GM21723 (cell line): ENCODE measurements around the gene LDLRAD4.
A peak's percentile ranks its signal among the peaks of the same experiment; 100 is the strongest.

Experiments
- ATAC-seq: cut with Tn5 transposase; IDR thresholded peaks from one replicate; pipeline ENCODE4 v1.9.1; 2021; ENCODE audit warnings: mild to moderate bottlenecking, moderate library complexity; ENCODE audit not compliant: unreplicated experiment

LDLRAD4 gene

DNA sequence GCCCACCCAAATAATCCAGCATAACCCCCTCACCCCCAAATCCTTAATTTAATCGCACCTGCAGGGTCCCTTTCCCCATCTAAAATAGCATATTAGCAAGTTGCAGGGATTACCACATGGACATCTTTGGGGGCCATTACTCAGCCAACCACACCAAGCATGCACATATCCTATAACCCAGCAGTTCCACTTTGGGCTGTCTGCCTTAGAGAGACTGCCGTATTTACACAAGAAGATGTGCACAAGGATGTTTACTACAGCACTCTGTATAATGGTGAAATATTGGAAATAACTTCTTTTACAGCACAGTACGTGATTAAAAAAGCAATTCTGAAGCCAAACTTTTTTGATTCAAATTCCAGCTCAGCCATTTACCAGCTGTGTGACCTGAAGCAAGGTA is 17.3 kb upstream of the LDLRAD4 start:
- ATAC-seq, result no peak

DNA sequence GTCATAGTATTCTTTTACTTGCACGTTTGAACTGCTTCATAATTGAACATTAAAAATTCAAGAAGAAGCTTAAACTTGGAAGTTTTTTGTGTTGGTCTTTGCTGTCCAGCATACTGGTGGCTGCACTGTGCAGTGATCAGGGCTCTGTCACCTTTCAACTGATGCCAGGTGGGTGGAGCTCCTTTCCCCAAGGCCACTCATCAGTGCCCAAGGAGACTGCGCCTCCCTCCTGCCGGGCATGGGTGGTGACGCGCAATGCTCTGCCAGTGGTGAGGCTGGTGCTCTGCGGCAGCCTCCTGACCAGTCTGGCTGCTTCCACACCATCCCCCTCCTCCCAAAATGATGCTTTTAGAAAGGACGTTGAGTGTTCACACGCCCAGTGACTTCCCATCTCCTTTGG is 16.0 kb upstream of the LDLRAD4 start:
- ATAC-seq, result no peak

DNA sequence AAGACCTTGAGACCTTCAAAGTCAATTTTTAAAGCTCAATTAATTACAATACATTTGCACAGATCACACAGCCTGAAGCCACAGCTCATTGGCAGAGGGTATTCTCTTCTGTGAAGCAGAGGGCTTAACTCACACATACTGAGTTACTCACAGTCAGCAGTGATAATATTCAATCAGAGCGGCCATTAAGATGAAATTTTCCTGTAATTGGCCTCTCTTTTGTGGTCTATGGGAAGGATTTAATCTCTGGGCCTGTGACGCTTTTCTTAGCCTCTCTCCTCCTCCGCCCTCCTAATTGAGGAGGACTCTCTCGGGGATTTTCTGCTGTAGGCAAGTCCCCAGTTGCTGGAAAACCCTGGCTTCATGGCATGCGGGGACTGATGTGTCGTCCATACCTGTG is 12.3 kb upstream of the LDLRAD4 start:
- ATAC-seq, result no peak

DNA sequence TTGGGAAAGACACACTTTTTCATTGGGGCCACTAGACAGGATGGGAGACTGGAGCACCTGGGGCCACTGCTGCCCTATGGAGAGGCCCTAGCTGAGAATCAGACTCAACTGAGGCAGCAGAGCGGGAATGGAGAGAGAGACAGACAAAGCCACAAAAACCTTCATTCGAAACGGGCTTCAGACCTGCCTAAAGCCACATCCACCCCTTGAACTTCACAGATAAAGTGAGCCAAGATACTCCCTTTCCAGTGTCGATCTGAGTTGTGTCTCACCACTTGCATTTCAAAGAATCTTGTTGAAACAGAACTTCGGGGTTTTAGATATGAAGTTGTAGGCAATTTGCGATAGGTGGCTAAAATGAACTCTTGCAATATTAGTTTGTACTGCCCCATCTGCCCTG is 11.3 kb upstream of the LDLRAD4 start:
- no peak for ATAC-seq

DNA sequence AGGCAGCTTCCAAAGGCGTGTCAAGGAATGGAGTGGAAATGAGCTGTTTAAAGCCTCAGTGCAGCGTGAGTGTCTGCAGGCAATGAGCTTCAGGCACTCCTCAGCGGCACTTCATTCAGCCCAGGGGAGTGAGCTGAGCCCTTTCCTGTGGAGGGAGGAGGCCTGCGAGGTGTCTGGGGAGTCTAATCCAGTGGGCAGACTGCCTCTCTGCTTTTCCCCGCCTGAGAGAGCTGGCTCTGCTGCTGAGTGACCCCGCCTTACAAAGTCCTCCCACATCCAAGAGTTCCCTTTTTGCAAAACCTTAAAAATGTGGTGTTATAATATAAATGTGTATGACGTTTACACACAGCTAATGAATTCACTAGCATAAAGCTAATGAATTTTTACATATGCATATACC is 7.0 kb upstream of the LDLRAD4 start:
- ATAC-seq, result no peak

DNA sequence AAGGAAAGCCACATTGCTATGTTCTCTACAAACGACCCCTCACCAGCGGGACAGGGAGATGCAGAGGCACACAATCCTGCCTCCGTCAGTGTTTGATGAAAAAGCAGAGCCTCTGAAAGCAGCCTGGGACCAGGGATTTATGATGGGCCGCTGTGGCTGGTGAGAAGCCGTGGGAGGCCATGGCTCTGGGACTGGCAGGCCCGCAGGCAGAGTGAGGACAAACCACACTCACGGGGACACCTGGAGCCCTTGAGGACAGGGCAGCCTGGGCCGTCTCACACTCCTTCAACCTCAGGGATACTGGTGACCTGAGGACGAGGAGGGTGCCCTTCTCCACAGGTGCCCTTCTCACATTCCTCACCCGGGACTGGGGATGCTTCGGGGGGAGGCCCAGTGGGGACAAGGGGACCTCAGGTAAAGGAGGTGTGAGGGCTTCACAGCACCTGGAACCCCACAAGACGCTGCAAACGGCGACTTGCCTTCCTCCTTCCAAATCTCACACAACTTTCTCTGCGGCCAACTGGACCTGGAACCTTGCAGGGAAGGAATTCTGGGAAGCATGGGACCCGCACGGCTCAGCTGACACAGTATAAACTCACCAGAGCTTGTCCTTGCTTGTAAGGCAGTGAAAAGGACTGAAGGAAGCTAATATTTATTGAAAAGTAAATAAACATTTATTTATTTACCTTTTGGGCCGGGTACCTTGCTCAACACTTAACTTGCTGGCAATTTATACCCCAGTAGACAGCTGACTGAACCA is 5.3 kb upstream of the LDLRAD4 start:
- ATAC-seq, result no peak

DNA sequence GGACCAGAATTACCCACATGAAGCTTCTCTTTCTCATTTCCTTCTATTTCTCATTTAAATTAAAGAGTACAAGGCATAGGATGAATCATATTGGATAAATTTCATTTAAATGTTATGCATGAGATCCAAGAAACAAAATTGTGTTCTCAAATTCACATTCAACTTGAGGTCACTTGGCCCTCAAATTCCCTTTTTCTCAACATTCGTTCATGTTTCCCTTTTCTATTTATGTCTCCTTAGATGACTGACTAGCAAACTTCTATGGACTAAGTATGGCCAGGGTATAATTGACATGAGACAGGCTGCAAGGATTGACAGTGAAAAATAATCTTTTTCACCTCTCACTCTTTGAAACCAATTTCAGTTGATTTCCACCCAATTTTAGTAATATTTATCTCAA is 4.0 kb upstream of the LDLRAD4 start:
- ATAC-seq, result no peak

DNA sequence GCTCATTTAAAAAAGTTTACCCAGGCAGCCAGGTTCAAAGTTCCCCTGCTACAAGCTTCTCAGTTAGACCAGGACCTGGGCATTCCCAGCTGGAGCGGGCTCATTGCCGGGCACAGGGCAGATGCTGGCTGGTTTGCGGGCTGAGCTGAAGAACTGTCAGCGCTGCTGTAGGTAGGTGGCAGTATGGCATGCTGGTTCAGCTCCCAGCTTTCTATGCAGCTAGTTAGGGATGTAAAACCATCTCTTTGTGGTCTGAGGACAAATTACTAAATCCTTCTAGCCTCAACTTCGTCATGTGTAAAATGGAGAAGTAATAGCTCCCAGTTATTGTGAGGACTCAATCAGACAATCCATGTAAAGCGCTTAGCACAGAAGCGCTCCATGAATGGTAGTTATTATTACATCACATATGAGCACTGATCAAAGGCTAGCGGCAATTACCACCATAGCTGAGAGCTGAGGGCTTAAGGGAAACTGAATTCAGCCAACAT is 2.4 kb upstream of the LDLRAD4 start:
- no peak for ATAC-seq

DNA sequence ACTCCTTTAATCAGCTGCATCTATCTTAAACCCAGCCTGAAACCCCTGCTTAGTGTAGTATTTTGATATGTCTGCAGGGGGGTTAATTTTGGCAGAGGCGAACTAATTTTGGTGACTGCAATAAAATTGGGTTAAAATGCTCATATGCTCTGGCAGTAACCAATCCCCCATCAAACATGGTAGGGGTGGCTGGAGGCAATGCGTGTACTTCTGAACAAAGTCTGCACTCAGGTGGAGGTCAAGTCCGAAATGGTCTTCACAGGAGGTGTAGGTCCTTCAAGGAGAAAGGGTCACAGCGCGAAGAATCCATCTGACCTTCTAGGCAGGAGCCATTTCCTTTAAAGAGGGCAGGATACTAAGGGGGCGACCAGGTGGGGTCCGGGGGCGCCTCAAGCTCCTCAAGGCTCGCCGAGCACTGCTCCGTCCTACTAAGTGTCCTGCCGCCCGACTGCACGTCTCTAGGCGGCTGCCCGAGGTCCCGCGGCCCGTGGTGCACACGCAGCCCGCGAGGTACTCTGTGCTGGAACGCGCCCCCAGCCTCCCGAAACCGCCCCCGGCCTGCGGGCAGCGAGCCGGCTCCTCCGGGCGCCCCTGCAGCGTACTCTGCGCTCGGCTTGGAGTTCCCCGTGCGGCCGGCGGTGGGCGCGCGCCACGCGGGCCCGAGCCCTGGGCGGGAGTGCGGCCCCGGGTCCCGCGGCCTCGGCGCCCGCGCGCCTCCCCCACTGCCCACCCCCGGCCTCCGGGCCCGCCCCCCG is 1.7 kb upstream of the LDLRAD4 start:
- peak; percentile 54 for ATAC-seq

DNA sequence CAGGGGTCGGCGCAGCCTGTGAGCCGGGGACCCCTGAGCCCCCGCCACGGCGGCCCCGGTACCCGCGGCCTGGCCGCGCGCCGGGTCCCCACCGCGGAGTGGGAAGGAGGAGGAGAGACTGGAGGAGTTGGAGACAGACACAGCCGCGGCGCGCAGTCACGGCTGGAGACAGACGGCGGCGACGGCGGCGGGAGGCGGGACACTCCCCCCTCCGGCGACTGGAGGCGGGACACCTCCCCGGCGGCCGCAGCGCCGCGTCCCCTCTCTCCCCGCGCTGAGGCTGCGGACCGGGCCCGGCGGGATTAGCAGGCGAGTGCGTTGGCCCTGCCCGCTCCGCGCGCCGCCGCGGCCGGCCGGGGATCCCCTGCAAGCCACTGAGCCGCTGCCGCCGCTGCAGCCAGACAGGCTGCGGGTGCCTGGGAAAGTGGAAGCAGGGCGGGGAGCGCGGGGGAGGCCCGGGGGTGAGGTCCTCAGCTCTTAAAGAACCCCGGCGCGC is 1.0 kb upstream of the LDLRAD4 start:
- ATAC-seq, result peak; percentile 44

DNA sequence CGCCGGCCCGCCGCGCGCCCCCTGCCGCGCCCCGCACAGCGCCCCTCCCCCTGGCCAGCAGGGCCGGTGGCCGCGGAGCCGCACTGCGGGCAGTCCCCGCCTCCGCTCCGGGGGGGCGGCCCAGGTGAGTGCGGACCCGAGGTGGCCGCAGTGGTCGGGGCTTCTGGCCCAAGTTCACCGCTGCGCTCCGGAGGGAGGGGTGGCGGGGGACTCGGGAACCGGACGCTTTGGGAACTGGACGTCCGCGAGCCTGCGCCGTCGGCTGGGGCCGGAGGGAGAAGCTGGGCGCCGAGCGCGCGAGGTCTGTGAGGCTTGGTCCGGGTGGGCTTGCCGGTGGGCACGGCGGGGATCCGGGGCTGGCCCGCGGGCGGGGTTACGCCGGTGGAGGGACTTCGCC is 591 bp upstream of the LDLRAD4 start:
- no peak for ATAC-seq

DNA sequence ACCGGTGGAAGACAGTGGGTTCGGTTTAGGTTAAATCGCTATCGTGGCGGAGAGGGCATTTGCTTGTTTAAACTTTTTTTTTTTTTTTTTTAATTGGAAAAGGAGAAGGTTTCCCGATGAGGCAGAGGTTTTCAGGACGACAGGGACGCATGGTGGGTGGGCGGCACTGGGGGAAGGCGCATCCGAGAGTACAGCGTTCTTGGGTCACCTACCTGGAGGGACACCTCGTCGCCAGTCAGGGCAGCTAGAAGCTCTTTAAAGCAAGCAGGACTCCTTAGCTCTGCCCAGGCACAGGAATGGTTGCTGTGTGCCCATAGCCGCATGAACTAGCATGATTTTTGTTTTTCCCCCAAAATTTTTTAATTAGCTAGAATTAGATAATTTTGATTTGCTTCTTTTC is 437 bp downstream of the LDLRAD4 start:
- ATAC-seq, result no peak

DNA sequence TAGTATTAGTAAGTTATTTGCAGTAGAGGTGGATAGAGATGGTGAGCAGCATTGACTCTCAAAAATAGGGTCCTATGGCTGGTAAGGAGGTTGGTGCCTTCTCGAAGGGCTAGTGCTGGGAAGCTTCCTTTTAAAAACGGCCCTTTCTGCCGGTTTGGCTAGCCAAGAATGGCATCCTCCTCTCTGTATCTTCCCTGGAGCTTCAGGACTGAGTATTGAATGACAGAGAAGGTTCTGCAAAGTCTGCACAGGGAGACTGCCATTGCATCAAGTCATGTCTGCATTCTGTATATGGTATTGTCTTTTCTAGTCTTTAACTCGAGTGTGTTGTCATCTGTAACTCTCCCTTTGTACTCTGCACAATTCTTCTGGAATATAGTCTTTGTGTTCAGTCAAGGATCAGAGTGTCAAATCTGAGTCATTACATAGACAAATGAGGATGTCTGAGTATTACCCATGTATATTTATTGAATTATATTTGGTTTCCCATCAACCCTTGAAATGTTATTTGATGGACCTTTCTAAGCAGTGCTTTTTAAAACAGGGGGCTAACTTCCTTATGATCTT is 1.1 kb downstream of the LDLRAD4 start:
- no peak for ATAC-seq

DNA sequence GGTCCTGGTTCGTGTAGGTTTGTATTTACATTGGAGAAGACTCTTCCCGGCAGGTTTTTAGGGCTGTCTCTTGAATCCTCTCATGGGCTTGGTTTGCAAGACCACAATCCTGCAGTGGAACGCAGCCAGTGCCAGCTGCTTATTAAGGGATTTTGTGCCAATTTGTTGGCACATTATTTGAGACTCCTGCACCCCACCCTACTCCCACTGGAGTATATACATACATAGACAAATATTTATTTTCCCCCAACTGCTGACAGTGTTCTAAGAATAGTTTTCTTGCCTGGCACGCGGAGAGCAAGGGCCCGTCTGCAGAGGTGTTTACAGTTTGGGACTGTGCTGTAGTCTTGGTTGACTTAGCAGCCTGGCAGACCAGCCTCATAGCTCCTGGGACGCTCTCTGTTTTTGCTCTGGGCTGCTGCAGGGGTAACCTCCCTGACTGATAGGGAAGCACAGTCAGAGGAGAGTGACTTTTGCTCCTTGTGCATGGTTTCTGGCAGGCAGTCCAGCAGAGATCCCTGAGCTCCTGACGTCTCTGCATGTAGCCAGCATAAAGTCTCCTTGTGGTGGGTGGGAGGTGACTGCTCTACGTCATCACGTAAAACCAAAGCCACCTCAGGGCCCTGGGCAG is 1.9 kb downstream of the LDLRAD4 start:
- ATAC-seq, result no peak

DNA sequence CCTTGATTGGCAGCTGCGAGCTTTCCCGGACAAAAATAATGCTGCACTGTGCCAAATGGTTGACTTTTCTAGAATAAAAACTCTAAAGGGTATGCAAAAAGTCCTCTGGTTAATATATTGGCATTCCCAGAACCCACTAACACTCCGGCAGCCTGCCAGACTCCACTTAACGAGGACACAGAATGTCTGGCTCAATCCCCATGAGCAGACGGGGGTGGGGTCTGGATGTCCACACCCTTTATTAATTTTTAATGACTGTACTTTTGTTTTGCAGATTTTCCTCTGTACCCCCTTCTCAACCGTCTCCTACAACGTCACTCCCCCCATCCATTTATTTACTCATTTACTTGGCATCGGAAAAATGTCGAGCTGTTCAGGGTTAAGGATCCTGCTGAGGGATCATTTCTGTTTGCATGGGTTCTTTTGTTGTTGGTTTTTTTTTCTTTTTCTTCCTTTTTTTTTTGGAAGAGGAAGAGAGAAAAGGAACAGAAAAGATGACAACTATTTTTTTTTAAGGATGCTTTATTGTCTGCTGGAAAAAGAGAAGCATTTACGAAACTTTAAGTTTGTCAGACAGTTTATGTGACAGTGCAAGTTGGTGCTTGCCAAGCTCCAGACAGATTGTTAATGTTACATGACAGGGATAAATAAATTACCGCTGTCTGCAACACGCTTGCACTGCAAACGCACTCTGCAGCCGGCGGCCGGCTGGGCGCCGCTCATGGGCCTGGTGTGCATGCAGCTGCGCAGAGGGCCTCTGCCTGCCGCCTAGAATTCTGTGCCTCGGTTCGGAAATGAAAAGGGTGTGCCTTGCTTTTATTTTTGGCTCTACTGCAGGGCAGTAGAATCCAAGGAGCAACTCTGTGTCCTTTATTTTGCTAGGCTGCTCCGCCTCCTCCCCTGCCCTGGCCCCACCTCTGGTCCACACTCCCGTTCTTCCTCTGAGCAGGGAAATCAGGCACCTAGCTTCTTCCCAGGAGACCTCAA is 3.6 kb downstream of the LDLRAD4 start:
- ATAC-seq, result no peak

DNA sequence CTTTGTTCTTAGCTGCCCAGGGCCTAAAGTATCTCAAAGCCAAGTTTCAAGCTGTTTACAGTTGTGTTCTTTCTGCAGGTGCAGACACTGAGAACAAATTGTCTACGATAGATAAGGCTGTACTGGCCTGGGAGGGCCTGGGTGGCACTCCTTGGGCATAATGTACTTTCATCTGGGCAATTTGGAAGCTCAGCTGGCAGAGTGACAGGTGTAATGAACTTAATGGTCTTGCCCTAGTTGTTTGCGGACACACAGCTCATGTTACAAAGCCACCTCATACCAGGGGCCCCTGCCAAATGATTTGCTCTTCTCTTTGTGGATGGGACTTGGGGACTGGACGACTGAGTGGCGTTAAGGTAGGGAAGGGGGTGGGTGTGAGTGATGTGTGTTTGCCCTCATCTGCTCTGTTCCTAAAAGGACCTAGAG is 4.3 kb downstream of the LDLRAD4 start:
- ATAC-seq, result no peak

DNA sequence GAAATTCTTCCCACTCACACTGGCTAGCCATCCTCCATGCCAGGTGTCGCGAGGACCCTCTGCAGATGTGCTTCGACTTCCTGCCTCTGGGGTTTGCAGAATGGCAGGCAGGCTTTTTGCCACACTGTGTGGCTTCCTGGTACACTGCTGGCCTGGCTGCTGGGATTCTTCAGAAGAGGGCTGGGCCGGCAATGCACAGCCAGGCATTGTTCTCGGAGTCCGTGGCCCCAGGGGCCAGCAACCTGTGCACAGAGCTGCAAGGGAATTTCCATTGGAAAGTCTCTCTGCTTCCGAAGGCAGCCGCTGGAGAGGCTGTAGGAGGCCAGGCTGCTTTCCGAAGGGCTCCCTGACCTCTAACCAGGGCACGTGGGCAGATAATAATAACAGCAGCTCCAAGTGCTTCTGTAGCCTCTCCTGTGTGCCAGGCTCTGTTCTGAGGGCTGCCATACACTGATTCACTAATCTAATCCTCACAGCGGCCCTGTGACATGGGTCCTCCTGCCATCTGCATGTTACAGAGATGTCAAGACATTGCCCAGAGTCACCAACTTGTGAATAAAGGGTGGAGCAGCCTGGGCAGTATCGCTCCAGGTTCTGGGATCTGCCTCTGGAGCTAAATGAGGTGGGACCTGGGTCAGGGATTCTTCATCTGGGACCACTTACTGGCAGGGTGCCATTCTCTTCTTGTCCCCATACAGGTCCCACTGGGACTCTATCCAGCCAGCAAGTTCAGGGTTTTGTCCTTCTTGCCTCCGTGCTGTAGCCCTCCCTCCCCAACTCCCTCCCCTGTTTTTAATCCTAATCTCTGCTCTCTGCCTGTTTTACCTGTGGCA is 5.0 kb downstream of the LDLRAD4 start:
- no peak for ATAC-seq

DNA sequence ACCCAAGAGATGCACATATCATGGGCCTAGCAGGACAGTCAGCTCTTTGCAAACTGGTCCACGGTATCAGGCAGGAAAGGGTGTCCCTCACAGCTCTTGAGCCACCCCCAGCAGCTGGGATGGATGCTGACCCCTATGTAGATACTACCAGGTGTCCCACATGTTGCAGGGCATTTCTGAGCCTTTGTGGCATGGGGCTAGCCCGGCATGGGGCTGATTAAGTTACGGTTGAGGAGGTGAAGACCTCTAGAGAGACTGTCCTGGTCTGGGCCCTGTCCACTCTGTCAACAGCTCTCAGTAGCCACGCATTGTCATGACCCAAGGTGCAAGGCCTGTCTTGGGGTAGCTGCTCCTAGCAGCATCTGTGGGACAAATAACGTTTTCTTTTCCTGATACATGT is 6.7 kb downstream of the LDLRAD4 start:
- ATAC-seq, result no peak

DNA sequence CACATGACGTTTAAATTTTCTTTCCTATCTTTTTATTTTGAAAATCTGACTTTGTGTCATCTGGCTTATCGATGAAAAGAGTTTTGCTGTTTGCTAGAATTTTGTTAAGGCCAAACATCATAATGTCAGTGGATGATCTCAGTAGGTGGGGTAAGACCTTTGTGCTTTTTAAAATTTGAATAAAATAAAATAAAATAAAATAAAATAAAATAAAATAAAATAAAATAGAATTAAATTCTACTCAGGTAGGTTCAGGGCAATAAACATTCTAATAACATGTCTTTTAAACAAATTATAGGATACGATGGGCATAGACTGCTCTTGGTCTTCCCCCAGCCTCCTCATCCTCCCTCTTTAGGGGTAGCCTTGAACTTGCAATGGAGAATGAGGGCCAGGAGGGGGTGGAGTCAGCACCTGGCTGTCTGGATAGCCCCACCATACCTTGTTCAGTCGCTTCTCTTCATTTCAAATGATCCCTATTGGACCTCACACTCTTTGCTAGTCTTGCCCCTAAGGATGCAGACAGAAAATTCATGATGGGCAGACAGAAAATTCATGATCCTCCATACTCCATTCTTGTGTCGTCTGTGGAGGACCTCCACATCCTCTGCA is 8.1 kb downstream of the LDLRAD4 start:
- no peak for ATAC-seq
